Measurements from ENCODE around the gene TEX29.

TEX29 gene

DNA sequence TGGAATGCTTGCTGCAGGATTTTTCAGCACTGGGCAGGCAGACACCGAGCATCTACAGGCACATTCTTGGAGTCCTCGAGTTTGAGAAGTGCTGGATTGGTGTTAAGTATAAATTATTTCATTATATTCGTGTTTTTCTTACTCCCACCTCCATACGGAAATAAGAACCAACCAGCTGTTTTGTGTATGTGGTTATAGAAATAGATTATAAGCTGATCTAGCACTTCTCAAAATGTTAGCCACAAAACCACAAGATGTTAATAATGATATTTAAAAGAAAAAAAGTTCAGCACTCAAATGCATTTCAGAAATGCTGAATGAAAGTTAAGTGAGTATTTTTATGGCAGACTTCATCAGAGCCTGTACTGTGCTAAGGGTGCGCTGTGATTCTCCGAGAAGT lies 24.0 kb upstream of the TEX29 start:
- H3K27ac ChIP-seq (ENCODE audit: poor library complexity, severe bottlenecking) = no peak overlapping the region
- no peaks in the 10 kb centered on the region for H3K27me3 ChIP-seq (ENCODE audit: insufficient read depth, poor library complexity, severe bottlenecking)
- H3K4me3 ChIP-seq (ENCODE audit: severe bottlenecking) = no peak overlapping the region
- DNase-seq (ENCODE audit: low spot score) = no peak
- H3K36me3 ChIP-seq (ENCODE audit: low read depth) = peaks cover 34% of the 10 kb centered on the region
- H3K9me3 ChIP-seq (ENCODE audit: severe bottlenecking) = no peaks in the 10 kb centered on the region
- no peak for ATAC-seq (ENCODE audit: low read depth)
- H3K4me1 ChIP-seq (ENCODE audit: insufficient read depth, poor library complexity, severe bottlenecking) = no peaks in the 10 kb centered on the region
- TF ChIP-seq, protein P1, sequence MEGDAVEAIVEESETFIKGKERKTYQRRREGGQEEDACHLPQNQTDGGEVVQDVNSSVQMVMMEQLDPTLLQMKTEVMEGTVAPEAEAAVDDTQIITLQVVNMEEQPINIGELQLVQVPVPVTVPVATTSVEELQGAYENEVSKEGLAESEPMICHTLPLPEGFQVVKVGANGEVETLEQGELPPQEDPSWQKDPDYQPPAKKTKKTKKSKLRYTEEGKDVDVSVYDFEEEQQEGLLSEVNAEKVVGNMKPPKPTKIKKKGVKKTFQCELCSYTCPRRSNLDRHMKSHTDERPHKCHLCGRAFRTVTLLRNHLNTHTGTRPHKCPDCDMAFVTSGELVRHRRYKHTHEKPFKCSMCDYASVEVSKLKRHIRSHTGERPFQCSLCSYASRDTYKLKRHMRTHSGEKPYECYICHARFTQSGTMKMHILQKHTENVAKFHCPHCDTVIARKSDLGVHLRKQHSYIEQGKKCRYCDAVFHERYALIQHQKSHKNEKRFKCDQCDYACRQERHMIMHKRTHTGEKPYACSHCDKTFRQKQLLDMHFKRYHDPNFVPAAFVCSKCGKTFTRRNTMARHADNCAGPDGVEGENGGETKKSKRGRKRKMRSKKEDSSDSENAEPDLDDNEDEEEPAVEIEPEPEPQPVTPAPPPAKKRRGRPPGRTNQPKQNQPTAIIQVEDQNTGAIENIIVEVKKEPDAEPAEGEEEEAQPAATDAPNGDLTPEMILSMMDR (IDR thresholded peaks at IDR 0.05; ENCODE audit: poor library complexity, severe bottlenecking) = no peak

DNA sequence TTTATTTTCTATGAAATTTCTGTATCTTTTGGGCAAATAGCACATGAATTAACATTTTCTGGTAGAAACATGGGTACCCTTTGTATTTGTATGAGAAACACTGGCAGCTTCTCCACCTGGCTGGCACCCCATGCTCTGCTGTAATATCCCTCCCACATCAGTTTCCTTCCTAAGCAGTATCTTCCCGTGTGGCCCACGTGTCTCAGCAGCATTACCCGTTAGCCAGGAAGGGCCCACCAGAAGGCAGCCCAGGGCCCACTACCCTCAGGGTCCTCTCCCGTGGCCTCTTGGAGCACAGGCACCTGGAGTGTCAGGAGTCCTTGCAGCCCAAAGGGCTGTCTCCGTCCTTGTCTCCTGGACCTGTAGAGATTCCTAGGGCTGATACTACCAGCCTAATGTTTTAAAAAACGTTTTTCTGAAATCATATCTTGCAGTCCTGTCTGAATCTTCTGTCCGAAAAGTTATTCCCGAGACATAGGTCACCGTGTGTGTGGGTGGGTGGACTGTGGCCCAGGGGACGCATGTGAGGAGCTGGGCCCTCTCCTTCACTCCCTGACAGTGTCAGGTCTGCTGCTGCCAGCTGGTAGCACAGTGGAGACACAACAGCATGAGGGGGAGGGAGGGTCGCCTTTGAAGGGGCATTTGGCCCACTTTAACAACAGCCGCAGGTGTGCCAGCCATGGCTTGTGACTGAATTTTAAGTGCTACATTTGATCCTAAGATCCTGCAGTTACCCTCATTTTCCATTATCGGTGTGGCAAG lies 22.0 kb upstream of the TEX29 start:
- DNase-seq (ENCODE audit: low spot score) = no peak
- peaks cover 34% of the 10 kb centered on the region for H3K36me3 ChIP-seq (ENCODE audit: low read depth)
- no peak for ATAC-seq (ENCODE audit: low read depth)
- no peak overlapping the region for H3K4me3 ChIP-seq (ENCODE audit: severe bottlenecking)
- H3K27ac ChIP-seq (ENCODE audit: poor library complexity, severe bottlenecking) = no peak overlapping the region
- TF ChIP-seq, protein P1 (IDR thresholded peaks at IDR 0.05; ENCODE audit: poor library complexity, severe bottlenecking) = no peak
- no peaks in the 10 kb centered on the region for H3K9me3 ChIP-seq (ENCODE audit: severe bottlenecking)
- no peaks in the 10 kb centered on the region for H3K4me1 ChIP-seq (ENCODE audit: insufficient read depth, poor library complexity, severe bottlenecking)
- H3K27me3 ChIP-seq (ENCODE audit: insufficient read depth, poor library complexity, severe bottlenecking) = no peaks in the 10 kb centered on the region

DNA sequence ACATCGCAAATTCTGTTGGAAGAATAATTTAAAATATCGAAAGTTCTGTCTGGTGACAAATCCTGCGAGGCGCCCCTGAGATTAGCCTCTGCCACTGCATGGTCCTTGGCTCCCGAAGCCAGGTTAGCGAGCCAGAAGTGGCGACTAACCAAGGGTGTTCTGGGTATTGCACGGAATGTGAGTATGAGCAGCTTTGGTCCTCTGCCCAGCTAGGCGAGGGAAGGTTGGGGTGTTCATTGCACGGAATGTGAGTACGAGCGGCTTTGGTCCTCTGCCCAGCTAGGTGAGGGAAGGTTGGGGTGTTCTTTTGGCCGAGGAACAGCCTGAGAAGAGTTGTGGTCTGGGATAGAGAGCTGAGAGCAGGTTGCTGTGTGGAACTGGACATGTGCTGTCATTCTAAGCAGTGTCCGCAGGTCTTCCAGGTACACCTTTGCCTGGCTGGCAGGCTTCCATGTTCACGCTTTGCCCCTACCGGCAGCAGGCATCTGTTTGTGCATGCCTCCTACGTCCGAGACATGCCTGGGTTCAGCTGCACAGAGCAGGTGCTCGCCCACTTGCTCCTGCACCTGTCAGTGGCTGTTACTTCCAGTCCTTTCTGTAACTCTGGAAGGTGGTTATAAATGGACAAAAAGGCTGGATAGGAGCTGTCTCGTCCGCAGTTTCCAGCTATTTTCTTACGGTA lies 18.3 kb upstream of the TEX29 start:
- TF ChIP-seq, protein P1 (IDR thresholded peaks at IDR 0.05; ENCODE audit: poor library complexity, severe bottlenecking) = no peak
- H3K4me3 ChIP-seq (ENCODE audit: severe bottlenecking) = no peak overlapping the region
- H3K4me1 ChIP-seq (ENCODE audit: insufficient read depth, poor library complexity, severe bottlenecking) = no peaks in the 10 kb centered on the region
- peaks cover 54% of the 10 kb centered on the region for H3K36me3 ChIP-seq (ENCODE audit: low read depth)
- no peak for ATAC-seq (ENCODE audit: low read depth)
- H3K27ac ChIP-seq (ENCODE audit: poor library complexity, severe bottlenecking) = no peak overlapping the region
- no peaks in the 10 kb centered on the region for H3K27me3 ChIP-seq (ENCODE audit: insufficient read depth, poor library complexity, severe bottlenecking)
- DNase-seq (ENCODE audit: low spot score) = no peak
- H3K9me3 ChIP-seq (ENCODE audit: severe bottlenecking) = no peaks in the 10 kb centered on the region

DNA sequence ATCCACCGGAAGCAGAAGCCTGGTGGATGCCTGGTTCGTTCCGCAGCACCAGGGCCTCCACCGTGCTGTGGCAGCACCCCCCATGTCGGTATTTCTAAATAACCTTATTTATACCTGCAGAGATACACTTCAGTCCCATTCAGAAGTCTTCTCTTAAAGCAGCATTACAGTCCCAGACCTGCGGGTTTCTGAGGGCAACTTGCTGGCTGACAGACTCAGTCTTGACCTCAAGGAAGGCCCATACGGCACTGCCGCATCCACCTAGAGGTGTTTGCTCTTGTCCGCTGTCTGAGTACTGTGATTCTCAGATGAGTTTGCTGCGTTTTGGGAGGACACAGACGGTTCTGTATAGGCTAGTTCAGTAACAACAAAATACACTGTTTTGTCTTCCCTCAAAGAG lies 16.9 kb upstream of the TEX29 start:
- DNase-seq (ENCODE audit: low spot score) = no peak
- TF ChIP-seq, protein P1 (IDR thresholded peaks at IDR 0.05; ENCODE audit: poor library complexity, severe bottlenecking) = no peak
- peaks cover 46% of the 10 kb centered on the region for H3K36me3 ChIP-seq (ENCODE audit: low read depth)

More for the DNA sequence above, 16.9 kb upstream of the TEX29 start:
- Histone ChIP-seq H3K27me3 (ENCODE audit: insufficient read depth, poor library complexity, severe bottlenecking) (no peaks in the 10 kb centered on the region), H3K4me3 (ENCODE audit: severe bottlenecking) (no peak overlapping the region), H3K9me3 (ENCODE audit: severe bottlenecking) (no peaks in the 10 kb centered on the region), H3K27ac (ENCODE audit: poor library complexity, severe bottlenecking) (no peak overlapping the region), H3K4me1 (ENCODE audit: insufficient read depth, poor library complexity, severe bottlenecking) (no peaks in the 10 kb centered on the region)
- ATAC-seq (ENCODE audit: low read depth) = no peak
